Measurements from ENCODE around the gene PPP6R2.

Gene PPP6R2

DNA sequence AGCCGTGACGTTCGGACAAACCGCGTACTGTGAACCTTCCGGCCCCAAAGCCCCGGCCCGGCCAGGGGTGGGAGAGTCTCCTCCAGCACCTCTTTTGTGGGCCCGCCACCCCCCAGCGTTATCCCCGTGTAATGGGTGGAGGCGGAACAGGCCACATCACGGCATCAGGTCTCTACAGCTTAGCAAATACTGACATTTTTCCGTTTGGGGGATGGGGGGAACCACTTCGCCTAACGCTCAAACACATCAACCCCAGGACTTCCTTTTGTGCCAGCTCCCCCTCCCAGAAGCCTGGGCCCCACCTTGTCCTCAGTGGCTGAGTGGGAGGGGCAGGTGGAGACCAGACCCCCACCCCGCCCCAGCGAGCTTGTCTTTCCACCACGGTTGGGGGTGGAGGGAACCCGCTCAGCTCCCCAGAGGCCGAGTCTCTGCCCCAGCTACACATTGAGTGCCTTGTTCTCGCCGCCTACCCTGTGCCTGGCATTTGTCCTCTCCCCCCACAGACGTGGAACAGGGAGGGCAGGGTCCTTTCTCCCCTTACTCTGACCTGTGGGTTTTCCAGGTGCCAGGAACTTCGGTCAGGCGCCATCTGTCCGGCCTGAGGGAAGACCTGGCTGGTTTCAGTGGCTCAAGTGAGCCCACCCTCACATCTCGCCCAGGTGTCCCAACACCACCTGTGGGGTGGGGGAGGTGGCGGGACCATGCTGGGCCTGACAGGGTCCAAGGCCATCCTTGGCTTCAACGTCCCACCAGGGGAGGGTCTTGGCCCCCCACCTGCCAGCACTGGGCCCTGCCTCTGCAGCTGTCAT lies 102.1 kb downstream of the PPP6R2 start:
- FAIRE-seq (no peak), DNase-seq (ENCODE audit: low spot score) (no peak)

DNA sequence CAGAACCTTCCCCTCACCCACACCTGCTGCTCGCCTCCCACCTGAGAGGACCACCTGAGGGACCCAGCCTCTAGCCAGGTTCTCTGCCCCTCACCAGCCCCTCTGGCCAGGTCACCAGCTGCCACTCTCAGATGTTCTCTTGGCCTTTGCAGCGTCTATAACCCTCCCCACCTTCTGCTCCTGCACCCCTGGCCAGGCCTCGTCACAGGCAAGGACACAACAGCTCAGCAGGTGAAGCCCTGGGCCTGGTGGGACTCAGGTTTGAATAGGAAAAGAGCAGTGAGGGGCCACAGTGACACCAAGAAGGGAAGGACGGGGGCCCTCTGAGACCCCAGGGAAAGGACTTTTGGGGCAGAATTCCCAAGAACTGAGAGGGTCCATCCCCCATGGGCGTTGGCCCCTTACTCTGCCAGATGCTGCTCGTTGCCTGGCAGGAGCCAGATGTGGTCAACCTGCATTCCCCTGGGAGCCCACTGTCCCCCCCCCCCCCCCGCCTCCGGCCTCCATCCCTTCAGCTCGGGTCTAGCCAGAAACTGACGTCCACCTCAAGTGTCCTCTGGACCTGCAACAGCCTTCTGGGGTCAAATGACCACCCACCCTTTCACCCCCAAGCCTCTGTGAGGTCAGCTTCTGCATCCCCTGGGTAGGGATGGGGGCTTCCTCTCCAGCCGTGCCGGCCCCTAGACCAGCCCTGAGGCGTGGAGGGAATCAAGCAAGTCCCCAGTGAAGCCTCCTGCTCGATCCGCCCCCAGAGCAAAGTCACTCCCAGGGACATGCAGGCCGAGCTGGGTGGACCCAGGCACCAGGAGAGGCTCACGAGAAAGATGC lies 103.0 kb downstream of the PPP6R2 start:
- FAIRE-seq (no peak), DNase-seq (ENCODE audit: low spot score) (no peak)

DNA sequence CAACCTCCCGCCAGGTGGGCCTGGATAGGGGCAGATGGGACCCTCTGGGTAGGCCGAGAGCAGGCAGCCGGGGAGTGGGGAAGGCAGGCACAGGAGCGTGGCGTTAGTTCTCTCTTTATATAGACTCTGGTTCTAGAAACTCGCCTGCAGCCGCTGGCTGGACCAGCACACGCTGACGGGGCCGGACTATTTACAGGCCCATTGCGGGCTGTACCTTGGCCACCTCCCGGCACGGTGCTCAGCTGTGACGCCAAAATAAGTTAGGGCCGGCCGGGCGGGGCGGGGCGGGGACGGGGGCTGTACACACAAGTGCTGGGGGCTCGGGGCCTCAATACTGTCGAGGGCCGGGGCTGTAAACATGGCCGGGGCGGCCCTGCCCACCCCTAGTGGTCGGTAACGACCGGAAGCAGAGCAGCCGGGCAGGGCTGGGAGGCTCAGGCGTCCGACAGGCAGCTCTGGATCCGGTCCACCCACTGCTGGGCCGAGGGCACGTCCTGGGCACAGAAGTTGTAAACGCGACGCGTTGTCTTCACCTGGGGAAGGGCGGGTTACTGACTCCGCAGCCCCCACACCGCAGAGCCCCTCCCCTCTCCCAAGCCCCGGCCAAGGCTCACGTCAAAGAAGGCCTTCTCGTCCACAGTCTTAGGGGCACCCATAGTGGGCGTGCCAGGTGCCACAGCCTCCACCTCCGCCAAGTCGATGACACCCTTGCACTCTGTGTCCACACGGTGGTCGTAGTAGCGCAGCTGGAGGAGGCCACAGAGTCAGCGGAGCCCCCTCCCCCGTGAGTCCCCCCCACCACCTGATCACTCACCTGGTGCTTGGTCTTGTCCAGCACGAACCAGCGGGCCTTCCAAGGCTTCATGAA lies 103.8 kb downstream of the PPP6R2 start:
- FAIRE-seq (no peak), DNase-seq (ENCODE audit: low spot score) (no peak)

DNA sequence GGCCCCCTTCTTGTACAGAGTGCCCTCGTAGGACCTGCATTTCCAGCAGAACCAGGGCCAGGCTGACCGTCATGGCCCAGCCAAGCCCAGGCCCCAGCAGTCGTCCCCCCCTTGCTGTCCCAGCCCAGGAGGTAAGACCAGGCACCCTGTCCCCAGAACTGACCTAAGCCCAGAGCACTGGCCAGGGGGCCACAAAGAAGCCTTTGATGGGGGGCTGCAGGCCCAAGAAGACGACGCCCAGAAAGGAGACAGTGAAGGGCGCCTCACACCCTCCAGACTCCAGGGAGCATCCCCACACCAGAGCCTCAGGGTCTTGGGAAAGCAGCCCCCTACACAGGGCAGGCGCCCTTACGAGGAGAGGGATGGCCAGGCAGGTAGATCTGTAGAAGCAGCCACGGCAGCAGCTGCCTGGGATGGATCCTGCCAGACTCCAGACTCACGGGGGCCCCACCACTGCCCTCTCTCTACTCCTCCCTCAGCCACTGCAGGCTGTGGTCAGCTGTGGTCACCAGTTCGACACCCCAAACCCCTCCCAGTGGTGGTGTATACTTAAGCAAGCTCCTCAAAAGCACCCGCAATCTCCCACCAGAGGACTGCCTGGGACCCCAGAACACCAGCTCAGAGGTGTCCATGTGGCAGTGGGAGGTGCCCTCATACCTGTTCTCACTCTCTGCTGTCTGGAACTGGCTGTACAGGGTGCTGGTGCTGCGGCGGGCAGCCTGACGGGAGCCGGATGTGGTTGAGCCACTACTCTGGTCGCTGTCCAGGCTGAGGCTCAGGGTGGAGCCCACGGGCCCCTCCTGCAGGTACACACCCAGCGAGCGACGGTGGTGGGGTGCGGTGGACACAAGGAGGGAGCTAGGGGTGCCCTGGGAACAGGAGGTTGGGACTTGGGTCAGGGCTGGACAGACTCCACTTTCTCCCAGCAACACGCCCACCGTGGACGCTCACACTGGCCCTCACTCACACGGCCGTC lies 104.7 kb downstream of the PPP6R2 start:
- DNase-seq (ENCODE audit: low spot score) (no peak), FAIRE-seq (no peak)

DNA sequence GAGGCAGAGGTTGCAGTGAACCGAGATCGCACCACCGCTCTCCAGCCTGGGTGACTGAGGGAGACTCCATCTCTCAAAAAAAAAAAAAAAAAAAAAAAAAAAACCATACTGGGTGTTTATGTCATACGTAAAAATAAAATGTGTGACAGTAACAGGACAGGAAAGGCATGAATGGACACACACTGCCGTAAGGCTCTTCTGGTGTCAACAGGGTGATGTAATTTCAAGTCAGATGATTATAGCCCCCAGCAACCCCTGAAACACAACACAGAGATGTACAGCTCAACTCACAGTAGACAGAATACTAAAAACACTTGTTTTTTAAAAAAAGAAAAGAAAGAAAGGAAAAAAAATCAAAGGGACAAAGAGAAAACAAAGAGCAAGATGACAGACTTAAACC lies 109.5 kb downstream of the PPP6R2 start:
- FAIRE-seq = no peak
- no peak for DNase-seq (ENCODE audit: low spot score)

DNA sequence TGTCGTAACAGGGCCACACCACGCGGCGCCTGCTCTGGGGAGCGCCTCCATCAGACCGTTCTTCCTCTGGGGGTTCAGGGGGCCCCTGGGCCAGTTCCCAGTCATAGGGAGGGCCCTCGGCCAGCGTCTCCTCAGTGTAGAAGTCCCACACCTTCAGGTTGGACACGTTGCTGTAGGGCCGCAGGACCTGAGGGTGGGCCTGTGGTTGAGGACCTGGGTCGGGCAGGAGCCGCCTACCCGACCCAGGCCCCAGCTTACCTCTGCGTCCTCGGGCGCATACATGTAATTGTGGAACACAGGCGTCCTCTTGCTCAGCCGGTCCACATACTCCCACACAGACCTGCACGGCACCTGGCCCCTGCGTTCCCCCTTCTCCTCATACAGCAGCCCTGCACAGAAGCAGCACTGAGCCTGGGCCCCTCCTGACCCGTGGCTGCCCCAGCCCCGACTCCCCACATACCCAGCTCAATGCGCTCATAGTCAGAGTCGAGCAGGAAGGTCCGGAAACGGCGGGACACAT lies 111.5 kb downstream of the PPP6R2 start:
- FAIRE-seq = no peak

DNA sequence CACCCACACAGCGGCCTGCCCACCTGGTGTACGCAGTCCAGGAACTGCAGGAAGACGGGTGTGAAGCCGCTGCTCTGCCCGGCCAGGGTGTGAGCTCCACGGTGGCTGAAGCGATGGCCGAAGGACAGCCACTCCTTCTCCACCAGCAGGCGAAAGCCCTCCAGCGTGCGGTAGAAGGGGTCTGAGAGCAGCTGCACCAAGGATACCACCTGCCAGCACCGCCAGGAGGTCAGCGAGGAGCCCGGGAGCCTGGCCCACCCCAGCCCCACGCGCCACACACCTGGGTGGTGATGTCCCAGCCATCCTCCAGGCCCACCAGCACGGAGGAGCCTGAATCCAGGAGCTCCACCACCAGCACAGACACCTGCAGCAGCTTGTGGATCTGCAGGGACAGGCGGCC lies 112.1 kb downstream of the PPP6R2 start:
- DNase-seq (ENCODE audit: low spot score) = no peak
- FAIRE-seq = no peak

More for the DNA sequence above, 111.5 kb downstream of the PPP6R2 start:
- DNase-seq (ENCODE audit: low spot score) = no peak

DNA sequence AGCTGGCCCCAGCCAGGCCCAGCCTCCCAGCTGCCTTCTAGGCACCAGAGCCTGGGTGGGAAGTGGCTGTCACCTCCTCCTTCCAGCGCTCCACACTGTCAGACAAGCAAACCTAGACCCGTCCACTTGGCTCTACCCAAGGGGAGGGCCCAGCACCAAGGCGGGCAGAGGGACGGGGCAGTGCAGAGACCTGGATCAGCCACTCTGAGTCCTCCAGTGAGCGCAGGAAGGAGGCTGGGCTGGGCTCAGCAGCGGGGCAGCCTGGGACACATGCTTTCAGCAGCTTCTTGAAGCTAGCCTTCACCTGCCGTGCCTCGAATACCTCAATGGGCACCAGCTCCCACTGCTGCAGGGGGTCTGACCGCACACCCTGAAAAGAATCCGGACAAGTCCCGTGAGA lies 112.9 kb downstream of the PPP6R2 start:
- FAIRE-seq (no peak), DNase-seq (ENCODE audit: low spot score) (no peak)

DNA sequence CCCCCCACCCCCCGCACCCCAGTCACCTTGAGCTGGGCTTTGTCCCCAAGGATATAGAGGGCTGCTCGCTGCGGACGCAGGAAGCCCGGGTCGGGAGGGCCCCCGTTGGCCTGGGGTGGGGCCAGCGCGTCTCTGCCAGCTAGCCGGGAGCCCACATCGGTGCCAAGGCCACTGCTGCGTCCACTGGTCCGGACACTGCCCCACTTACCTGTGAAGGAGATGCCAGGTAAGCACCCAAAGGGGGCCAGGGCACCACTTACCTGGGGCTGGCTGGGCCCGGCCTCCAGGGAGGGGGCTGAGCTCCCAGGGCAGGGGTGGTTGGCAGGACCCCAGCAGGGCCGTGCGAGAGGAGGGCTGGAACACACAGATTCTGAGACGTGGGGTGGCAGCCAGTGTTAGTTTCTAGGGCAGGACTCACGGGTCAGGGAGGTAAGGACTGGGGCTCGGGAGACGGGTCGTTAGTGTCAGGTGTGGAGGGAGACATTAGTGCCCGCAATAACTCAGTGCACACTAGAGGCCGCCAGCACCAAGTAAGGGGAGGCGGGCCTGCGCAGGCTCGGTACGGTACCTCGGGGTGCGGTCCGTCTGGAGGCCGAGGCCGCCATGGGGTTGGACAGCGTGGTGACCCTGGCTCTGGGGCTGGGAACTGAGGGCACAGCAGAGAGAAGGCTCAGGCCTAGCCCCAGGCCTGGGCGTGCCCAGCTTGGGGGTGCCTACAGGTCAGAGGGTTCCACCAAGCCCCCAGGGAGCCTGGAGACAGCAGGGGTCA lies 113.5 kb downstream of the PPP6R2 start:
- FAIRE-seq = no peak

DNA sequence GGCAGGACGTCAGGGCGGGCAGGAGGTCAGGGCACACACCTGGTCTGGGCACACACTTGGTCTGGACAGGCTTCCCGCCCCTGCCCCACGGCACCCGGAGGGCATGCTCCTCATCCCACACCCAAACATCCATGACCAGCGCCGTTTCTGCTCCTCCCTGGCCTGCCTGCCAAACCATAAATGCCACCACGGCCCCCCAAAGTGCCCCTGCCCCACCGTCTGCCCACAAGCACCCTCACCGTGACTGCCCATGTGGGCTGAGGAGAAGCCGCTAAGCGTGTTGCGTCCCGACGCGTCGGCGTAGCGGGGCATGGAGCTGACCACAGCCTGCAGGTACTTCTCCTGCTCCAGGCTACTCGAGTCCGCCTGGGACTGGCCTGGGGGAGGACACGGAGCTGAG lies 115.9 kb downstream of the PPP6R2 start:
- FAIRE-seq = no peak
- no peak for DNase-seq (ENCODE audit: low spot score)

More for the DNA sequence above, 113.5 kb downstream of the PPP6R2 start:
- DNase-seq (ENCODE audit: low spot score) = no peak

DNA sequence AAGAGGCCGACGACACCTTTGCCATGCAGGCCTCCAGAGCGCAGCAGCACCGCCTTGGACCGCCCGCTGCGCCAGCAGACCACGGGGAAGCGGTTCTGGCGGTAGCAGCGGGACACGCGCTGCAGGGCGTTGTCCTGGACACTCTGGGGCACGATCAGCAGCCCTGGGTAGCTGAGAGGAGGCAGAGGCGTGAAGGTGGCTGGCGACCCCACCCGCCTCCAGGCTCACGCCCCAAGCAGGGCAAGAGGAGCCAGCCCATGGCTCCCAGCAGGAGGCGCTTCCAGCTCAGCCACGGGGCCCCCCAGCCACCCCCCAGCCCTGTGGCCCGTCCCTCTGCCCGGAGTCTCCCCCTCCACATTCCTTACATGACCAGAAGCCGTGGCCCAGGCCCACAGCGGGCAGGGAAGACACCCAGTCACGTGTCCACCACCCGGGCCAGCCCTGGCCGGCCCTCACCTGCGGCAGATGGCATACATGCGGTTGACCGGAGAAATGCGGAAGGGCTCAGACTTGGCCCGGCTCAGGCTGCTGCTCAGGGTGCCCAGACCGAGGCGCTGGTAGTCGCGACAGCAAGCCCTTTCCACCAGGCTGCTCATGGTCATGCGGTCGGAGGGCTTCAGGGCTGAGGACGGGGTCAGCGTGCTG lies 116.5 kb downstream of the PPP6R2 start:
- FAIRE-seq = no peak
- DNase-seq (ENCODE audit: low spot score) = no peak

DNA sequence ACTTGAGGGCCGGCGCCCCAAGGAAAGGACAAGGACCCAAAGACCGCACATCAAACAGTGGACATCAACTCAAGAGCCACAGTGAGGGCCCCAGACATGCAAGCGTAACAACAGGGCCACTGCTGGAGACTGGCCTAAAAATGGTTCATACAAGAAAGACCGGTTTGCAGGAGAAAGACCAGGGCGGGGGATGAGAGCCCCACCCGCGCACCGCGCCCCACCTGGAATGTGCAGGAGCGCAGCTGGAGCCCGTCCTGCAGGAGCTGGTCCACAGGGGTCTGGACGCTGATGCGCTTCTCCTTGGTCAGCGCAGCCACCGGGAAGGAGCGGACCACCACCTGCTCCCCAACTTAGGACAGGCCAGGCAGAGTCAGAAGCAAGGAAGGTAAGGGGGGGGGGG lies 117.8 kb downstream of the PPP6R2 start:
- no peak for DNase-seq (ENCODE audit: low spot score)
- no peak for FAIRE-seq

DNA sequence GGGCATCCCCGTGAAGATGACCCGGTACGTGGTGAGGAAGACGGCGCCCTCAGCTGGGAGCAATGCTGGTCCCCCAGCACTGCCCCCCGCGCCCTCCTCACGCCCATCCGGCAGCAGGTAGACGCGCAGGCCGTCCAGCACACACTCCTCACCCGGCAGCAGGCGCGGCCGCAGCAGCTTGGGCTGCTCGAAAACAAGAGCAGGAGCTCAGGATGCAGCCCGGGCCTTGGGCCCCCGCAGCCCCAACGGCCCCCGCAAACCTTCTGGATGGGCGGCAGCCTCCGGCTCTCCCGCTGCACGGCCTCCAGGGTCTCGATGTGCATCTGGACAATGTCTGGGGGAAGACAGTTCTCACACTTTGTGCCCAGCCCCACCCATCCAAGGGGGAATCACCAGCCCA lies 118.4 kb downstream of the PPP6R2 start:
- no peak for FAIRE-seq
- DNase-seq (ENCODE audit: low spot score) = no peak

DNA sequence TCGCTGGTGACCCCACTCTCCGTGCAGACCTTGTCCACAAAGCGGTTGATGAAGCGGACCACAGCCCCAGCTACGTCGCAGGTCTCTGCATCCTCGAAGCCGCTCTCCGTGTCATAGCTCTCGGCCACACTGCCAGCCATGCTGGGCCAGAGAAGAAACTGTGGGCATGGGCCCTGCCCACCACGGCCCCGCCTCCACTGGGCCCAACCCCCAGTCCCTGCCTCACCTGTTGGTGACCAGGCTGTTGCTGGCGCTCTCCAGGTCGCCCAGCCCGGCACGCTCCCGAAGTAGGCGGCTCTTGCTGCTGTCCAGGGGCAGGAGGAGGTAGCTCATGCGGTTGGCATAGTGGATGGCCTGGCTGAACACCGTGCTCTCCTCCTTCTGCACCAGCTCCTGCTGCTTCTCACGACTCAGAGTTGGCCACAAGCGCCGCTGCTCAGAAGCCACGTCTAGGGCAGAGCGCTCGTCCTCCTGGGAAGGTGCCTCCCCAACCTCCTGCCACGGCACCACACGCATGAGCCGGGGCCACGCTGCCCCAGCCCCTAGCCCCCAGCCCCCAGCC lies 118.9 kb downstream of the PPP6R2 start:
- no peak for FAIRE-seq
- no peak for DNase-seq (ENCODE audit: low spot score)

DNA sequence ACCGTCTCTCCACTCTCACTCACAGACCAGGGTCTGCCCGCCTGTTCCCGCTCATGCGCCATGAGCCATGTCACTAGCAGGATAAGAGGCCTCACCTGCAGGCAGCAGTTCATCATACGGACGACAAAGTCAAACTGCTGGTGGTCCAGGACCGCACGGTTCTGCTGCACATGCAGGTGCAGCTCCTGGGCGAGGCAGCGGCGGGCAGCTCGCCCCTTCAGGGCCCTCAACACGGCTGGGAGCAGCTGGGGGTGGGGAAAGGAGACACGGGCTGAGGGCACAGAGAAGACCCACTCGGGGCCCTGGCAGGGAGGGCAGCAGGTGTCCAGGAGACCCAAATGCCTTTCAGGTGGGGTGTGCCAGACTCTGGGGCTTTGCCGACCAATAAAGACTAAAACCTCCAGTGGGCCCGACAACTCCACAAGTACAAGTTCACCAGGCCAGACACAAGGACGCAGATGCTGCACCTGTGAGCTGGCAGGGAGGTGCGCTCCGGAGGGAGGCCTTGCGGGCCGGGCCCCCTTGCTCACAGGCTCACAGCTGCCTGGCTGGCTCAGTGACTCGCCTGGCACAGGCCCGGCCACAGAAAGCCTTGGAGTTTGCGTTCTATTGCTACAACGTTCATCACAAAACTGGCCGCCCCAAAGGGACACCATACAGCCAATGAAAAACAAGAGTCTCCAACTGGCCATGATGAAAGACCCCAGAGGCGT lies 120.2 kb downstream of the PPP6R2 start:
- no peak for FAIRE-seq
- no peak for DNase-seq (ENCODE audit: low spot score)

DNA sequence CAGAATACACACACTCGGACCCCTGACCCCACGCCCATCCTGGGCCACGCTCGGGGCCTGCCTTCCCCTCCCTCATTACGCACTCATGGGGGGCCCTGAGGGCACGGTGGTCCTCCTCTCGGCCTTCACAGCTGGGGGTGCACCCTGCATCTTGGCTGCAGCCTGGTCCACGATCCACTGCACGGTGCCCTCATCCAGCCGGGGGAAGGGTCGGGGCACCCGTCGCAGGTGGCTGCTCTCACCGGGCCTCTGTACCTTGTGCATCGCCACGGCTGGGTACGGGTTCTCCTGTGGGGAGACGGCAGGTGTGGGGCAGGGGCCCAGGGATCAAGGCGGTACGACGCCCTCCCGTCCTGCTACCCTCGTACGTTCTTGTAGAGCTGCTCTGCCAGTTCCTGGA lies 121.3 kb downstream of the PPP6R2 start:
- DNase-seq (ENCODE audit: low spot score) (no peak), FAIRE-seq (no peak)

DNA sequence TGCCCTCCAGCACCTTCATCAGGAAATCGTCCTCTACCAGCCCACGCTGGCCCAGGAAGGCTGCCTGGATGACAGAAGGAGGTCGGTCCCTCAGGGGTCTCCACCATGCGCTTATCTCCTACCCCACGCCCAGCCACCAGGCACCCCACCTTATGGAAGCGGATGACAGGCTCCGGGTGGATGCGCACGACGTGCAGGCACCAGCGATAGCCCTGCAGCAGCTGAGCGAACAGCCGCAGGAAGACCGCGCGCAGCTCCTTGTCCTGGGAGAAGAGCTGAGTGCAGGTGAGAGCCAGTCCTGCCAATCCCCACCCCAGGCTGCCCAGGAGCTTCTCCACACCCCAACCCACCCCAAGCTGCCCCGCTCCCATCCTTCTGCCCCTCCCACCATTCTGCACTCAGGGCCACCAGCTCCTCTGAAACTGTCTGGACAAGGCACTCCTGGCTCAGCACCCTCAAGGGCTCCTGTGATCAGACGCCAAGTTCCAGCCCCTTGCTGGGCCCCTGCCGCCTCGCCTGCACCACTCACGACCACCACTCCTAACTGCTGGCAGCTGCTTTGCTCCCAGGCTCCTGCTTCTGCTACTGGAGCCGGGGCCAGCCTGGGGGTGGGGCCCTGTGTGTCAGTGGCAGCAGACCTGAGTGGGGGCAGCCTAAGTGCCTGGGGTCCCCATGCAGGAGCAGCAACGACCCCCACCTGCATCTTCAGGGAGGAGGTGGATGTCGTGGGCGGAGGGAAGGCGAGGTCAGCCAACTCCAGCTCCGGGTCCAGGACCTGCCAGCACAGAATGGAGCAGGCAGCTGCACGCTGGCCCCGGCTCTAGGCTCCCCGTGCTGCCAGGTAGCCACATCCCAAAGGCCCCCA lies 122.2 kb downstream of the PPP6R2 start:
- DNase-seq (ENCODE audit: low spot score) = no peak
- no peak for FAIRE-seq
